ENCODE results near the gene GAS6.
"Not testable (repeated sequence)": the region's sequence is repeated elsewhere in the genome, so short reads cannot be mapped to it uniquely, and the experiment has no call there.

Gene GAS6

DNA sequence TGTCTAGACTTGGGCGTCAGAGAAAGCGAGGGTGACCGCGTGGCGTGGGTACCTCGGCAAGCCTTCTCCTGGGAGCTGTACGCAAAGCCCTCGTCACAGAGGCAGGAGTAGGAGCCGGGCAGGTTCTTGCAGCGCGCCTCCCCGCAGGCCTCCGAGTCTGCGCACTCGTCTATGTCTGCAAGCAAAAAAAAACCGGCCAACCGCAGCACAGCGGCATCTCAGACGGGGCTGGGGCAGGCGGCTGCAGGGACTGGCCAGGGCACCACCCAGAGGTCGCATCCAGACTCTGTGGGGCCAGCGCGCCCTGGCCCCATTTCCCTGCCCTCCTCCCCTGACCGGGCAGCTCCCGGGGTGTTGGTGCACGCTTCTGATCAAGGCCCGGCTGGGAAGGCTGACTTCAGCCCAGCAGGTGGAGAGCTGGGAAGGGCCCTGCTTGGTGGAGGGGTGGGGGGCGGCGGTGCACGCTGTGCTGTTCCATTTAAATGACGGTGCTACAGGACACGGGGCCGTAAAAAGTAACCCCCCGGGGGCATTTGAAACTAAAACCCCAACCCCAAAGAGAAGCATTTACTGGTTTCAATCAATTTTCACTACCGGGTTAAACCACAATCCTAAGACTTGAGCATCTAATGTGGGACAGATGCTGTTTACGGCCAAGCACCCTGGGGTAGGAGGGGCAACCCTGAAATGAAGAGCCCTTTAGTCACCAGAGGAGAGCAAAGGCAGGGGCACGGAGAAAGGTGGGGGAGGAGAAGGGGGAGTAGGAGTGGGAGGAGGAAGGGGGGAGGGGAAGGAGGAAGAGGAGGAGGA lies 28.2 kb downstream of the GAS6 start:
- no peak for DNase-seq

GRCh38 chr13:113834496-113835200 lies 29.2 kb downstream of the GAS6 start:
- no peak for DNase-seq

- not testable (repeated sequence) for DNase-seq
Observed at GRCh38 chr13:113834006-113834405, 29.9 kb downstream of the GAS6 start.

GRCh38 chr13:113833111-113833830 lies 30.6 kb downstream of the GAS6 start:
- no peak for DNase-seq

DNA sequence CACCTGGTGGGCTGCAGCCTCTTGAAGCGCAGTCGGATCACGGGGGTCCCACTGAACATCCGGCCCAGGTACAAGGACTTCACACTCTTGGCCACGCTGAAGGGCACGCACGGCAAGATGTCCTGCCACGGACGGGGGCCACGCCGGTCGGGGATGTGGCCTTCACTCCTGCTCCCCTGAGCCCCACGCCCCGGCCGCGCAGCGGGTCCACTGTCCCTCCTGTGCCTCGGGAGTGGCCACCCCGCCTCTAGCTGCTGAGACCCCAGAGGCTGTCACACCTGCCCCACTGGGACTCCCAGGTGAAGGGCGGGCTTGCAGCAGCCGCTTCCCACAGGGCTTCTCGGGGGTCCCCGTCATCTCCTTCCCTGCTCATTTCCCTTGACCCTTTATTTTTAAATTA lies 31.2 kb downstream of the GAS6 start:
- no peak for DNase-seq

- DNase-seq = no peak
Observed at GRCh38 chr13:113832205-113832604, 31.7 kb downstream of the GAS6 start.

GRCh38 chr13:113831061-113831460 lies 32.8 kb downstream of the GAS6 start:
- DNase-seq = no peak

GRCh38 chr13:113830426-113830950 lies 33.4 kb downstream of the GAS6 start:
- not testable (repeated sequence) for DNase-seq

GRCh38 chr13:113828282-113828825 lies 35.5 kb downstream of the GAS6 start:
- DNase-seq = no peak

- DNase-seq = no peak
Observed at GRCh38 chr13:113827021-113827420, 36.9 kb downstream of the GAS6 start.

DNA sequence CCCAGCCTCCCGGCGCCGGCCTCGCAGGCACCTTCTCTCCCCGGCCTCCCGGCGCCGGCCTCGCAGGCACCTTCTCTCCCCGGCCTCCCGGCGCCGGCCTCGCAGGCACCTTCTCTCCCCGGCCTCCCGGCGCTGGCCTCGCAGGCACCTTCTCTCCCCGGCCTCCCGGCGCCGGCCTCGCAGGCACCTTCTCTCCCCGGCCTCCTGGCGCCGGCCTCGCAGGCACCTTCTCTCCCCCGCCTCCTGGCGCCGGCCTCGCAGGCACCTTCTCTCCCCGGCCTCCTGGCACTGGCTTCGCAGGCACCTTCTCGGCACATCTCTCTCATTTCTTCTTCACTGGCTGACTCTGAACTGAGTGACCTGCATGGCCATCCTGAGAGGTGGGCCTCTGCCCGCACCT lies 37.4 kb downstream of the GAS6 start:
- not testable (repeated sequence) for DNase-seq

- DNase-seq = no peak
Observed at GRCh38 chr13:113825841-113826240, 38.0 kb downstream of the GAS6 start.

- no peak for DNase-seq
Observed at GRCh38 chr13:113823771-113824170, 40.1 kb downstream of the GAS6 start.

DNA sequence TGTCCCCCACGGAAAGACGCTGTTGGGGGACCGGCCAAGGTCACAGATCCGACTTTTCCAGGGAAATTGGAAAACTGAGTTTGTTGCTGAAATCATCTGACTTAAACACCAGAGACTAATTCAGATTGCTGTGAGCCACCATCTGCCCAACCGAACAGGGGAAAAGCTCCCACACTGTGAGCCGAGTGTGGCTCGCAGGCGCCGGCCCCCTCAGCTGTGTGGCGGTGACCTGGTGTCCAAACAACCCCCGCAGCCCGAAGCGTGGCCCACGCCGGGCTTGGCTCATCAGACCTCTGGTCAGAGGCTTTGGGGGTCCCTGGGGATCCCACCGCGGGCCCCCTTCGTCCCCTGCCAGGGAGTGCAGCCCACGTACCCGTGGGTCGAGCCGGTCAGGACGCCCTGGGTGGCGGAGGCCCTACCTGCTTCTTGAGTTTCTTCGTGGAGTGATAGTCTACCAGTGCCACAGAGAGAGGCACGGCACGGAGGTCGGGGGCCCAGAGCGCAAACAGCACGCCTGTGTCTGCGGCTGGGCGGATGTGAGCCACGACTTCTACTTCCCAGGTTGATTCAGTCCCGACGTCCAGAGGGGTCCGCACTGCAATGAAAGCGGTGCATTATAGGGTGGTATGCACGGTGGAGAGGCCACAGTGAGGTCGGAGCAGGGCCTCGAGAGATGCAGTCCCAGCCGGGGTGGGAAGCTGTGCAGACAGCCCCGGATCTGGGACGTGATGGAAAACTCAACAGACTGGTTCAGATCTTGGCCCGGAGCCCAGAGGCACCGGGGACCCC lies 40.7 kb downstream of the GAS6 start:
- no peak for DNase-seq

- DNase-seq = no peak
Observed at GRCh38 chr13:113822266-113822665, 41.6 kb downstream of the GAS6 start.

GRCh38 chr13:113821847-113822246 lies 42.0 kb downstream of the GAS6 start:
- DNase-seq = no peak

DNA sequence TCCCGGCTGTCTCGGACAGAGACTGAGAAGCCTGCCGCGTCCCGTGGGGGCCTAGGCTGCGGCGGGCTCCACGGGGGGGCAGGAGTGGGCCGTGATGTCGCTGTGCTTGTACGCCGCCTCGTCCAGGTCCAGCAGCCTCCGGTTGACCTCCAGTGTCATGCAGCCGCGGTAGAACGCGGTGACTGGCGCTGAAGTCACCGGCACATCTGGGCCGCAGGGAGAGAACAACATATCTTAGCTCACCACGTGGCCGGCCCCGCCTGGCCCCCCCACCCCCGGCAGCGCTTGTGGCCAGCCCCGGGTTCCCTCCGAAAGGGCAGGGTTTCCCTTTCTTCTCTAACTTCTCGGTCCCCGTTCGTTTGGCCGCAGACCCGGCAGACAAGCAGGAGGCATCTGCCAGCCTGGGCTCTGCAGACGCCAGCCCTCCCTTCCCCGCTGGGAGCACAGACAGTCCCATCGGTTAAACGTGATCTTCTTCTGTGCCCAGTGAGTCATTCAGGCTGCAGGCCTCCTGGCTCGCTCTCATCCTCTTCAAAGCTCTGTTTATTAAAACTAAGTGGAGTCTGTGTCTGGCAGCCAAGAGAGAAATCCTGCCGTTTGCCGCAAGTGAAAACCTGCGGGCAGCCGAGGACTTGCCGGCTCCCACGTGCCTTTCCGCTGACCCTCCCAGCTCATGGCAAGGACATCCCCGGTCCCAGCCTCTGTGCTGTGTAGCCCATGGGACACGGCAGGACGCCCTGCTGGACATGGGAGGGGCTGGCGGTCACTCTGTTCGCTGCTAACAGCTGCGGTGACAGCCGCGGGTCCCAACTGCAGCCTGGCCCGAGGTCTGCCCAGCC lies 42.8 kb downstream of the GAS6 start:
- no peak for DNase-seq

DNA sequence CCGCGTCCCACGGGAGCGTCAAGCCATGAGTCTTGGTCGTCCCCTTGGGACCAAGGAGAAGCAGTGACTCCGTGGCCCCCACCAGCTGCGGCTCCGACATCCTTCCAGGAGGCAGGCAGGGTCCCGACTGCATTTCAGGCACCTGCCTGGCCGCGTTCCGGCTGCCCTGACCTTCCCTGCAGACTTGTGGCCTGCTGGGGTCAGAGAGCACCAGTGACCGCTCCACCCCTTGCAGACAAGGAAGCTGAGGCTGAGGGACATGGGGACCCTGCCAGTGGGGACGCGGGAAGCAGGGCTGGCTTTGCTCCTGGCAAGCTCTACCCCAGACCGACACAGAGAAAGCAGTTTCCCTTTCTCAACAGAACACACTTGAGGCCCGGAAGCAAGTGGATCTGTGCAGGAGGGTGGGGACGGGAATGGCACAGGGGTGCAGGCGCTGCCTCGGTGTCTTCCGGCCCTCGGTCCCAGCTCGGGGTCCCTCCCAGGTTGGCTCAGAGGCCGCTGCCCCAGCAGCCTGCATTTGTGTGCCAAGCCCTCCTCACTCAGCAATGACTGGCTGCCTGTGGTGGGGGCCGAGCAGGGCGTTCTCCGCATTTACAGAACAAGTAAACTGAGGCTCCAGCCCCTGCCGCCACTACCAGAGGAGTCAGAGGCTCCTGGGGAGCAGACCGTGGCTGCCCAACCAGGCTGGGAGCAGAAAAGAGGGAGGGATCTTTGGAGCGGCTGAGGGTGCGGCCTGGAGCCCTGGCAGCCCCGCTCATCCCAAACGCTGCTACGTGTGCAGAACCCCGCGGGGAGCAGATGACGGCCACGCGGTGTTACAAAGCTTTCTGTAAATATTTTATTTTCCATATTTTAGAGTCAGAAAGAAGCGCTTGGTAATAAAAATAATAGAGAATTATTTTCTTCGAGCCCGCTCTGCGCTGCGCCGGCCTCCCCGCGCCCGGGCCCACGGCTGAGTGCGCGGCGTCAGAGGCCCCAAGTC lies 43.9 kb downstream of the GAS6 start:
- no peak for DNase-seq

- no peak for DNase-seq
Observed at GRCh38 chr13:113819341-113819730, 44.5 kb downstream of the GAS6 start.

DNA sequence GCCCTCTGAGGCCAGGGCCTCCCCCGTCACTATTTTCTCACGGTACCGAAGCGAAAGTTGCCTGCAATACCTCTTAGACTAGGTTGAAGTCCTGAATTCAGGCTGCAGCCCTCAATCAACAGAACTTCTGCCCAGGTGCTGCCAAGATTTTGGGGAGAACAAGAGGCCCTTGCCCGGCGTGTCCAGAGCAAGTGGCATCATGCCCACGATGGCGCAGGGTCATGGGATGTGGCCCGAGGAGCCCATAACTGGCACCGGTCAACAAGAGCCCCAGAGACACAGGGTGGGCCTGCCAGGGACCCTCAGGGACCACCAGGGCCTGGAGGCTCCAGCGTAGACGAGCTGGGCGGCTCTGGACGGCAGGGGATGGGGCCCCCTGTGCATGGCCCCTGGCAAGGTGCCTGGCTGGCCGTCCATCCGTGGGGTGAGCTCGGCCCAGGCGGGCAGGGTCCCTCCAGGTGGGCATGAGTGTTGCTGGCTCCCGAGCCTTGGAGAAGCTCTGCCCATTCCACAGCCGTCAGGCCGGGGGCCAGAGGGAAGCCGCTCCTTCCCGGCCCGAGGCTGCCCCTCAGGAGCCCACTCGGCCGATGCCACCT lies 45.1 kb downstream of the GAS6 start:
- DNase-seq = no peak
